ENCODE results near the gene MFSD12.
"Not testable (repeated sequence)": the region's sequence is repeated elsewhere in the genome, so short reads cannot be mapped to it uniquely, and the experiment has no call there.

- TF ChIP-seq, protein P1, sequence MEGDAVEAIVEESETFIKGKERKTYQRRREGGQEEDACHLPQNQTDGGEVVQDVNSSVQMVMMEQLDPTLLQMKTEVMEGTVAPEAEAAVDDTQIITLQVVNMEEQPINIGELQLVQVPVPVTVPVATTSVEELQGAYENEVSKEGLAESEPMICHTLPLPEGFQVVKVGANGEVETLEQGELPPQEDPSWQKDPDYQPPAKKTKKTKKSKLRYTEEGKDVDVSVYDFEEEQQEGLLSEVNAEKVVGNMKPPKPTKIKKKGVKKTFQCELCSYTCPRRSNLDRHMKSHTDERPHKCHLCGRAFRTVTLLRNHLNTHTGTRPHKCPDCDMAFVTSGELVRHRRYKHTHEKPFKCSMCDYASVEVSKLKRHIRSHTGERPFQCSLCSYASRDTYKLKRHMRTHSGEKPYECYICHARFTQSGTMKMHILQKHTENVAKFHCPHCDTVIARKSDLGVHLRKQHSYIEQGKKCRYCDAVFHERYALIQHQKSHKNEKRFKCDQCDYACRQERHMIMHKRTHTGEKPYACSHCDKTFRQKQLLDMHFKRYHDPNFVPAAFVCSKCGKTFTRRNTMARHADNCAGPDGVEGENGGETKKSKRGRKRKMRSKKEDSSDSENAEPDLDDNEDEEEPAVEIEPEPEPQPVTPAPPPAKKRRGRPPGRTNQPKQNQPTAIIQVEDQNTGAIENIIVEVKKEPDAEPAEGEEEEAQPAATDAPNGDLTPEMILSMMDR (IDR thresholded peaks at IDR 0.05; ENCODE audit: low read length) = not testable (repeated sequence)
- TF ChIP-seq EZH2 (optimal IDR thresholded peaks at IDR 0.05; ENCODE audit: low read depth, low read length); EZH2phosphoT487 (IDR thresholded peaks at IDR 0.05; ENCODE audit: low read length): not testable (repeated sequence)
Measured at GRCh38 chr19:3508121-3508661, 49.2 kb downstream of the MFSD12 start.

All from MM.1S (cell line).